ENCODE data around the gene CBR4. TPM values are rescaled to one million over a fixed set of nuclear protein-coding genes. Genes with fewer than 3 reads are reported as not detected.
A peak's percentile ranks its signal among the peaks of the same experiment; 100 is the strongest.

Gene CBR4
- polyA plus RNA-seq, 1 experiment = 1.7 TPM

GRCh38 chr4:169014586-169014985 lies 4.5 kb upstream of the CBR4 start:
- ChIA-PET POLR2A (no interaction called here), CTCF (interaction anchor here (1.6 to 2.0 kb wide), 2 partner anchors 475 to 477 kb away, joined by 5 to 6 read pairs; no protein-coding TSS in a partner anchor)
- Histone ChIP-seq H3K36me3 (ENCODE audit: control insufficient read depth, insufficient read depth, low read length) (no peaks in the 10 kb centered on the region), H3K27me3 (ENCODE audit: control insufficient read depth, insufficient read depth, low read length) (no peaks in the 10 kb centered on the region), H3K4me3 (ENCODE audit: low read depth, low read length) (no peak overlapping the region)
- DNase-seq (ENCODE audit: low read depth) = no peak
- TF ChIP-seq CTCF (IDR thresholded peaks at IDR 0.05; ENCODE audit: insufficient read depth, low read depth, low read length) = no peak

GRCh38 chr4:169013396-169013795 lies 3.3 kb upstream of the CBR4 start:
- ChIA-PET POLR2A (no interaction called here), CTCF (interaction anchor here (0.8 to 2.0 kb wide), 3 partner anchors 11 to 476 kb away, joined by 3 to 6 read pairs (median 3); no protein-coding TSS in a partner anchor)
- TF ChIP-seq CTCF (IDR thresholded peaks at IDR 0.05; ENCODE audit: insufficient read depth, low read depth, low read length) = no peak

GRCh38 chr4:169012049-169012448 lies 2.0 kb upstream of the CBR4 start:
- Histone ChIP-seq H3K27me3 (ENCODE audit: control insufficient read depth, insufficient read depth, low read length) (no peaks in the 10 kb centered on the region), H3K4me3 (ENCODE audit: low read depth, low read length) (no peak overlapping the region), H3K36me3 (ENCODE audit: control insufficient read depth, insufficient read depth, low read length) (no peaks in the 10 kb centered on the region)
- TF ChIP-seq CTCF (IDR thresholded peaks at IDR 0.05; ENCODE audit: insufficient read depth, low read depth, low read length) = no peak
- ChIA-PET CTCF (interaction anchor here (0.7 to 1.4 kb wide), 4 partner anchors 13 to 279 kb away, joined by 3 to 7 read pairs (median 3); no protein-coding TSS in a partner anchor), POLR2A (interaction anchor here (0.6 kb wide), 1 partner anchor 97 kb away, joined by 15 read pairs; no protein-coding TSS in a partner anchor)
- no peak for DNase-seq (ENCODE audit: low read depth)

More at GRCh38 chr4:169013396-169013795, 3.3 kb upstream of the CBR4 start:
- H3K4me3 ChIP-seq (ENCODE audit: low read depth, low read length) = no peak overlapping the region
- no peak for DNase-seq (ENCODE audit: low read depth)
- H3K27me3 ChIP-seq (ENCODE audit: control insufficient read depth, insufficient read depth, low read length) = no peaks in the 10 kb centered on the region
- no peaks in the 10 kb centered on the region for H3K36me3 ChIP-seq (ENCODE audit: control insufficient read depth, insufficient read depth, low read length)

- TF ChIP-seq CTCF (IDR thresholded peaks at IDR 0.05; ENCODE audit: insufficient read depth, low read depth, low read length) = peak; percentile 45
- ChIA-PET CTCF (interaction anchor here (0.6 to 1.7 kb wide), 20 partner anchors 10 to 816 kb away, joined by 3 to 9 read pairs (median 3); no protein-coding TSS in a partner anchor), POLR2A (interaction anchor here (0.5 to 0.9 kb wide), 6 partner anchors 16 to 459 kb away, joined by 3 to 5 read pairs (median 3); no protein-coding TSS in a partner anchor)
- Histone ChIP-seq H3K4me3 (ENCODE audit: low read depth, low read length) (peak overlapping the region; percentile 82), H3K27me3 (ENCODE audit: control insufficient read depth, insufficient read depth, low read length) (no peaks in the 10 kb centered on the region), H3K36me3 (ENCODE audit: control insufficient read depth, insufficient read depth, low read length) (no peaks in the 10 kb centered on the region)
- DNase-seq (ENCODE audit: low read depth) = no peak
Measured at GRCh38 chr4:169009286-169010124, 550 bp downstream of the CBR4 start.

- no peaks in the 10 kb centered on the region for H3K36me3 ChIP-seq (ENCODE audit: control insufficient read depth, insufficient read depth, low read length)
- no peak overlapping the region for H3K4me3 ChIP-seq (ENCODE audit: low read depth, low read length)
- ChIA-PET CTCF (interaction anchor here (0.9 to 3.8 kb wide), 3 partner anchors 30 to 822 kb away, joined by 3 to 27 read pairs (median 3); no protein-coding TSS in a partner anchor), POLR2A (no interaction called here)
- no peak for DNase-seq (ENCODE audit: low read depth)
- no peaks in the 10 kb centered on the region for H3K27me3 ChIP-seq (ENCODE audit: control insufficient read depth, insufficient read depth, low read length)
- peak; percentile 36; the same call in 1 of the 2 replicates for TF ChIP-seq CTCF (IDR thresholded peaks at IDR 0.05; ENCODE audit: insufficient read depth, low read depth, low read length)
Measured at GRCh38 chr4:169005453-169006099, 4.5 kb downstream of the CBR4 start.

Data from BJ (cell line).